Epithelial cell of proximal tubule (primary cell): ENCODE results near the gene KCNK1. TPM values are rescaled to one million over a fixed set of nuclear protein-coding genes. Genes with fewer than 3 reads are reported as not detected.
"Not testable (repeated sequence)": the region's sequence is repeated elsewhere in the genome, so short reads cannot be mapped to it uniquely, and the experiment has no call there.

ENCODE experiments used
- DNase-seq: peaks from one replicate; pipeline ENCODE4 v3.0.0-alpha.2; 2011; ENCODE audit warnings: low read depth
- H3K4me3 ChIP-seq: 2 replicates; pipeline ENCODE4 v1.5.1; 2011; ENCODE audit warnings: low read depth, mild to moderate bottlenecking, low read length
- total RNA-seq: library from RNA; depleted of rRNA; stranded (reverse); fragments of >200 nt; gene quantifications from 2 replicates; pipeline ENCODE4 v1.2.3, GENCODE V29; 2015
- TF ChIP-seq, protein P1 (sequence below): conservative IDR thresholded peaks from 2 replicates; pipeline ENCODE4 v1.5.1; 2012; ENCODE audit warnings: low read depth, mild to moderate bottlenecking, low read length

Gene KCNK1
- total RNA-seq, 1 donor from 2014 or later = 9.8 TPM

- H3K4me3 ChIP-seq = peak overlapping the region; percentile 65
- TF ChIP-seq, protein P1, sequence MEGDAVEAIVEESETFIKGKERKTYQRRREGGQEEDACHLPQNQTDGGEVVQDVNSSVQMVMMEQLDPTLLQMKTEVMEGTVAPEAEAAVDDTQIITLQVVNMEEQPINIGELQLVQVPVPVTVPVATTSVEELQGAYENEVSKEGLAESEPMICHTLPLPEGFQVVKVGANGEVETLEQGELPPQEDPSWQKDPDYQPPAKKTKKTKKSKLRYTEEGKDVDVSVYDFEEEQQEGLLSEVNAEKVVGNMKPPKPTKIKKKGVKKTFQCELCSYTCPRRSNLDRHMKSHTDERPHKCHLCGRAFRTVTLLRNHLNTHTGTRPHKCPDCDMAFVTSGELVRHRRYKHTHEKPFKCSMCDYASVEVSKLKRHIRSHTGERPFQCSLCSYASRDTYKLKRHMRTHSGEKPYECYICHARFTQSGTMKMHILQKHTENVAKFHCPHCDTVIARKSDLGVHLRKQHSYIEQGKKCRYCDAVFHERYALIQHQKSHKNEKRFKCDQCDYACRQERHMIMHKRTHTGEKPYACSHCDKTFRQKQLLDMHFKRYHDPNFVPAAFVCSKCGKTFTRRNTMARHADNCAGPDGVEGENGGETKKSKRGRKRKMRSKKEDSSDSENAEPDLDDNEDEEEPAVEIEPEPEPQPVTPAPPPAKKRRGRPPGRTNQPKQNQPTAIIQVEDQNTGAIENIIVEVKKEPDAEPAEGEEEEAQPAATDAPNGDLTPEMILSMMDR = no peak
- no peak for DNase-seq
Observed at GRCh38 chr1:233614173-233614742, 352 bp downstream of the KCNK1 start.

GRCh38 chr1:233614743-233615521 lies 1.0 kb downstream of the KCNK1 start:
- TF ChIP-seq, protein P1 = no peak
- peak overlapping the region; percentile 65 for H3K4me3 ChIP-seq
- DNase-seq = no peak

GRCh38 chr1:233615571-233615970 lies 1.7 kb downstream of the KCNK1 start:
- H3K4me3 ChIP-seq = peak overlapping the region; percentile 65
- DNase-seq = no peak
- TF ChIP-seq, protein P1 = no peak

DNA sequence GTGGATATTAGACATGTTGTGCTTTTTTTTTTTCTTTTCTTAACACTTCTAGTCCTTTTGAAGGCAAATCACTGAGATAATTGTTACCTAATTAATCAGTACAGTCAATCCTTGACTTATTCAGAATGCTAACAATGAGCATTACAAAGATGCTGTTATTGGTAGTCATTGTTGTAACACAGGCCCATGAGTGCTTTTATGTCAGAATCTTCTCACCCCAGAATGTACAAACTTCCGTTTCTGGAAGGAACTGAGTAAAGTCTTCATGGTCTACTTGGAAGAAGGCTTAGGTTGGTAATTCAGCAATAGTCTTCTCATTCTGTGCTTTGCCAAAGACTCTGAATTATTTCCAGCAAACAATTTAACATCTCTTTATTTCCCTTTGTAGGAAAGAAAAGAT lies 3.1 kb downstream of the KCNK1 start:
- DNase-seq = no peak
- no peak overlapping the region for H3K4me3 ChIP-seq

DNA sequence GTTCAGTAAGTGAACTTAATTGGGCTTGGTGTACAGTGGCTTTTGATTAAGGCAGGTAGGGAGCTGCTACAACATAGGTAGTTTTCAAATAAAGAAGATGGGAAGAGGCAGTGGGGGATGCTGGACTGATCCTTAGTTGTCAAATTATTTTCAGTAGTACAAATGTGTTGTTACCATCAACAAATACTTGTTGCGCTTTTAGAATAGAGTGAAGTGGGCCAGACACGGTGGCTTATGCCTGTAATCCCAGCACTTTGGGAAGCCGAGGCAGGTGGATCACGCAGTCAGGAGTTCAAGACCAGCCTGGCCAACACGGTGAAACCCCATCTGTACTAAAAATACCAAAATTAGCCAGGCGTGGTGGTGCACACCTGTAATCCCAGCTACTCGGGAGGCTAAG lies 5.5 kb downstream of the KCNK1 start:
- DNase-seq, H3K4me3 ChIP-seq: not testable (repeated sequence)

More for the DNA sequence above, 3.1 kb downstream of the KCNK1 start:
- TF ChIP-seq, protein P1 = no peak

GRCh38 chr1:233620065-233620464 lies 6.2 kb downstream of the KCNK1 start:
- no peak overlapping the region for H3K4me3 ChIP-seq
- TF ChIP-seq, protein P1 = no peak
- DNase-seq = no peak

DNA sequence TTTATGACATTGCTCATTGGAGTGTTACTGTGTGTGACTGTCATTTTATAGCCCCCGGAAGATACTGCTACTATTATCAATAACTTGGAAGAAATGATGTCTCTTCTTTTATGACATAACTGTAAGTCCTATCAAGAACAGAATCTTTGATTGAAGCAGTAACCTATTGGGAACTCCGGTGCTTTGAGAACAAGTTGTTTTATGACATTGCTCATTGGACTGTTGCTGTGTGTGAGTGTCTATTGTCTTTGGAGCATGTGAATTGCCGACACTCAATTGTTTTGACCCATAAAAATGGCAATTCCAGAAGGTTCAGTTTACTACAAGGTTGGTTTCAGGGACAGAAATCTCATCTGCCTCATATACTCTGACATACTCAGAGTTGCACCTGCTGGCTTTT lies 8.0 kb downstream of the KCNK1 start:
- TF ChIP-seq, protein P1 = no peak
- H3K4me3 ChIP-seq = no peak overlapping the region
- DNase-seq = no peak
